Spleen (tissue), 11 donors: ENCODE results near the gene ANKRD16. TPM values are rescaled to one million over a fixed set of nuclear protein-coding genes. Genes with fewer than 3 reads are reported as not detected.

Source experiments
- DNase-seq: peaks from one replicate; pipeline ENCODE4 v3.0.0-alpha.2; 2020
- H3K27ac ChIP-seq, 8 donors: fragments of 200-600 bp; sonication (generic) in 7 of 8; 1 replicate in 4 of 8; 2 replicates in 4 of 8; pipeline versions ENCODE4 v1.5.0 to v1.8.0; 2016 to 2021; ENCODE audit warnings: inconsistent platforms in 4 of 8, mild to moderate bottlenecking in 4 of 8, moderate library complexity in 1 of 8
- H3K27me3 ChIP-seq, 7 donors: fragments of 200-600 bp; sonication (generic) in 6 of 7; replicated peaks in 1 of 7; 1 replicate in 4 of 7; 2 replicates in 3 of 7; pipeline versions ENCODE4 v1.5.0 to v1.8.0; 2016 to 2021; ENCODE audit warnings: inconsistent platforms in 3 of 7, mild to moderate bottlenecking in 1 of 7
- H3K36me3 ChIP-seq, 6 donors: fragments of 200-600 bp; sonication (generic) in 5 of 6; 1 replicate in 4 of 6; 2 replicates in 2 of 6; pipeline versions ENCODE4 v1.5.0 to v1.8.0; 2016 to 2021; ENCODE audit warnings: inconsistent platforms in 2 of 6
- H3K4me1 ChIP-seq, 6 donors: fragments of 200-600 bp; sonication (generic) in 5 of 6; 1 replicate in 3 of 6; 2 replicates in 3 of 6; pipeline versions ENCODE4 v1.5.0 to v1.8.0; 2016 to 2021; ENCODE audit warnings: inconsistent platforms in 3 of 6
- H3K4me3 ChIP-seq, 8 donors: fragments of 200-600 bp; sonication (generic) in 7 of 8; 1 replicate in 4 of 8; 2 replicates in 4 of 8; pipeline versions ENCODE4 v1.5.0 to v1.8.0; 2016 to 2021; ENCODE audit warnings: inconsistent platforms in 4 of 8, mild to moderate bottlenecking in 4 of 8, moderate library complexity in 2 of 8
- H3K9me3 ChIP-seq, 8 donors: fragments of 200-600 bp; sonication (generic) in 7 of 8; 1 replicate in 4 of 8; 2 replicates in 4 of 8; pipeline versions ENCODE4 v1.5.0 to v1.8.0; 2016 to 2021; ENCODE audit warnings: inconsistent platforms in 4 of 8
- CTCF ChIP-seq, 11 experiments: fragments of 200-600 bp in 7 of 11; fragments of 450-650 bp in 4 of 11; sonication (generic) in 4 of 11; IDR thresholded peaks in 8 of 11; conservative IDR thresholded peaks in 3 of 11; 1 replicate in 7 of 11; 2 replicates in 4 of 11; pipeline versions ENCODE4 v1.4.0 to v1.8.0; 2016 to 2021; ENCODE audit warnings: antibody characterized with exemption in 11 of 11, inconsistent platforms in 4 of 11, mild to moderate bottlenecking in 1 of 11
- POLR2A ChIP-seq, 3 donors: fragments of 450-650 bp; IDR thresholded peaks; one replicate each; pipeline ENCODE4 v1.5.1; 2017; ENCODE audit warnings: antibody characterized with exemption in 3 of 3, mild to moderate bottlenecking in 1 of 3
- POLR2AphosphoS5 ChIP-seq, 3 donors: sonication (generic); formaldehyde crosslinking; IDR thresholded peaks; one replicate each; pipeline ENCODE4 v1.5.1; 2017; ENCODE audit warnings: antibody characterized with exemption in 3 of 3
- WGBS, 5 donors: extraction: QIAGEN DNeasy Blood & Tissue Kit in 3 of 5; methylation state at CpG; one replicate each; pipeline versions ENCODE4 v1.1.5 to v1.1.7; 2013 to 2018; 5-methylcytosine and 5-hydroxymethylcytosine counted together
- intact Hi-C: fragments of 100-400 bp; cut with DNase I; formaldehyde crosslinking; loops from one replicate; pipeline ENCODE4 v1.15.0; 2023; ENCODE audit warnings: low total_unique reads
- polyA plus RNA-seq, 3 donors: library from polyadenylated mRNA; stranded (reverse); fragments of 200-250 nt; gene quantifications; one replicate each; pipeline ENCODE4 v1.2.1, GENCODE V29; 2013
- total RNA-seq, 7 donors: library from RNA; depleted of rRNA in 3 of 7; stranded (reverse); fragments of >200 nt in 3 of 7; fragmentation: NEBNext Ultra II Directional in 4 of 7; extraction: Animal tissue kit (Norgen Biotek cat#: 25700) in 4 of 7; gene quantifications; one replicate each; pipeline versions ENCODE4 v1.1.0 to v1.2.1, GENCODE V29; 2016 to 2021
- donor health status: healthy with polysubstance abuse.
- donor health status: DM: no; HTN: no; CAD: no; lungs with moderate emphysema.
- donor health status: DM: no; HTN: no; CAD: no.
- donor health status: Bipolar disorder and iron deficiency.
- donor health status: healthy.
- donor health status: DM: no; HTN: no; CAD: no.
- donor health status: DM: yes; HTN: yes; CAD: no.

The ANKRD16 gene
- total and polyA plus RNA-seq, 10 donors = 2.7 to 10.5 (median 6.3) TPM

GRCh38 chr10:5935628-5936027 is 45.9 kb upstream of the ANKRD16 start:
- H3K4me1 ChIP-seq = peaks cover 0 to 15% (median 0%) of the 10 kb centered on the region in 6 donors
- TF ChIP-seq CTCF (IDR thresholded peaks at IDR 0.05 in 8 of 11, conservative IDR thresholded peaks at IDR 0.05 in 3 of 11) (no peak), POLR2AphosphoS5 (IDR thresholded peaks at IDR 0.05) (peak in 1 of 3 donors; percentile 57), POLR2A (IDR thresholded peaks at IDR 0.05) (no peak)
- 78 to 91% (median 84%) methylated on average over 10 of the region's 10 CpGs for WGBS, 5 donors
- no peak overlapping the region for H3K4me3 ChIP-seq
- no peaks in the 10 kb centered on the region for H3K9me3 ChIP-seq
- DNase-seq = no peak
- H3K27me3 ChIP-seq = no peaks in the 10 kb centered on the region
- peaks cover 3 to 88% (median 53%) of the 10 kb centered on the region in 6 donors for H3K36me3 ChIP-seq
- intact Hi-C loops = no loop called here
- peak overlapping the region in 7 of 8 donors; percentile 19 to 62 (median 45) for H3K27ac ChIP-seq

GRCh38 chr10:5933909-5934546 is 44.3 kb upstream of the ANKRD16 start:
- intact Hi-C loops = no loop called here
- Histone ChIP-seq H3K27me3 (no peaks in the 10 kb centered on the region), H3K36me3 (peaks cover 3 to 100% (median 67%) of the 10 kb centered on the region in 6 donors)

GRCh38 chr10:5932345-5932744 is 42.7 kb upstream of the ANKRD16 start:
- Histone ChIP-seq H3K36me3 (peaks cover 6 to 100% (median 71%) of the 10 kb centered on the region in 6 donors), H3K9me3 (no peaks in the 10 kb centered on the region), H3K4me1 (peaks cover 0 to 15% (median 0%) of the 10 kb centered on the region in 6 donors), H3K27me3 (no peaks in the 10 kb centered on the region), H3K4me3 (no peak overlapping the region), H3K27ac (peak overlapping the region in 4 of 8 donors; percentile 52 to 69 (median 54))
- TF ChIP-seq CTCF (IDR thresholded peaks at IDR 0.05 in 8 of 11, conservative IDR thresholded peaks at IDR 0.05 in 3 of 11) = no peak
- peak in 1 of 3 donors; percentile 50 for TF ChIP-seq POLR2AphosphoS5 (IDR thresholded peaks at IDR 0.05)
- intact Hi-C loops = no loop called here
- no peak for DNase-seq
- 87 to 92% (median 88%) methylated on average over 5 of the region's 5 CpGs for WGBS, 5 donors

More at GRCh38 chr10:5933909-5934546, 44.3 kb upstream of the ANKRD16 start:
- peaks cover 0 to 15% (median 0%) of the 10 kb centered on the region in 6 donors for H3K4me1 ChIP-seq
- H3K9me3 ChIP-seq = no peaks in the 10 kb centered on the region
- TF ChIP-seq POLR2A (IDR thresholded peaks at IDR 0.05) = no peak
- no peak for TF ChIP-seq CTCF (IDR thresholded peaks at IDR 0.05 in 8 of 11, conservative IDR thresholded peaks at IDR 0.05 in 3 of 11)
- TF ChIP-seq POLR2AphosphoS5 (IDR thresholded peaks at IDR 0.05) = no peak
- WGBS, 5 donors = 93 to 95% (median 94%) methylated on average over 14 of the region's 14 CpGs
- H3K4me3 ChIP-seq = no peak overlapping the region
- H3K27ac ChIP-seq = peak overlapping the region in 1 of 8 donors; percentile 52
- no peak for DNase-seq

GRCh38 chr10:5930272-5930671 is 40.6 kb upstream of the ANKRD16 start:
- no peak overlapping the region for H3K27ac ChIP-seq
- H3K36me3 ChIP-seq = peaks cover 3 to 100% (median 71%) of the 10 kb centered on the region in 6 donors

More at GRCh38 chr10:5930272-5930671, 40.6 kb upstream of the ANKRD16 start:
- no peak for DNase-seq
- intact Hi-C loops = no loop called here
- TF ChIP-seq POLR2AphosphoS5 (IDR thresholded peaks at IDR 0.05) (no peak), POLR2A (IDR thresholded peaks at IDR 0.05) (no peak), CTCF (IDR thresholded peaks at IDR 0.05 in 8 of 11, conservative IDR thresholded peaks at IDR 0.05 in 3 of 11) (no peak)
- Histone ChIP-seq H3K9me3 (no peaks in the 10 kb centered on the region), H3K27me3 (no peaks in the 10 kb centered on the region), H3K4me3 (no peak overlapping the region), H3K4me1 (peaks cover 0 to under 1% (median 0%) of the 10 kb centered on the region in 6 donors)
- WGBS, 5 donors = 86 to 97% (median 92%) methylated on average over 11 of the region's 11 CpGs
